ENCODE measurements around the gene MRPL40. TPM values are rescaled to one million over a fixed set of nuclear protein-coding genes. Genes with fewer than 3 reads are reported as not detected.

Gene MRPL40
- total and polyA plus RNA-seq, 2 donors (not counting 1 experiment from before 2014, with no cell fraction given): 12.5 to 21.9 TPM

DNA sequence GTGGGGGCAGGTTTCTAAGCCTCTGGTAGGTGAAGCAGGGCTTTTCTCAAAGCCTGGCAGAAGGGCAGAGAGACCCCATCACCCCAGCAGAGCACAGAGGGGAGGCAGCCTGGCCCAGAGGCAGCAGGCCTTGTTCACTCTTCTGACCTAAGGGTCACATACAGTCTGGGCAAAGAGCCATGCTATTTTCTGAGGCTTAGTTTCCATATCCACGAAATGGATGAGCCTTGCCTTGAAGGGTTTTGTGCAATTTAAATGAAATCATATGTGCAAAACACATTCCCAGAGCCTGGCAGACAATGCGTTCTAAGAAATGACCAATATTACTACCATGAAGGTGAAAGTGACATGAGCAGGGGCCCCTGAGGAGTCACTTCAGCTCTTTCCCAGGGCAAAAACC is 45.3 kb upstream of the MRPL40 start:
- H3K4me3 ChIP-seq (ENCODE audit: control extremely low read depth in 1 of 5, extremely low read depth in 1 of 5, insufficient read depth in 1 of 5, low read depth in 2 of 5, low read length in 4 of 5): no peak overlapping the region
- intact Hi-C loops (cut with micrococcal nuclease): no loop called here
- H3K27me3 ChIP-seq (replicated peaks in 1 of 4; ENCODE audit: control extremely low read depth in 1 of 4, control insufficient read depth in 3 of 4, insufficient read depth in 4 of 4, low read length in 3 of 4): no peaks in the 10 kb centered on the region
- peaks cover 5 to 91% of the 10 kb centered on the region in 2 experiments for H3K36me3 ChIP-seq (replicated peaks in 1 of 2; ENCODE audit: control extremely low read depth in 1 of 2, control insufficient read depth in 1 of 2, extremely low read depth in 1 of 2, insufficient read depth in 2 of 2, low read length in 1 of 2)
- Mint-ChIP-seq H3K27me3 (no peaks in the 10 kb centered on the region), H3K27ac (no peak overlapping the region), H3K4me3 (no peak overlapping the region), H3K9me3 (ENCODE audit: insufficient read depth) (no peaks in the 10 kb centered on the region), H3K4me1 (no peaks in the 10 kb centered on the region)
- no peaks in the 10 kb centered on the region for H3K9me3 ChIP-seq (ENCODE audit: control extremely low read depth in 1 of 3, control insufficient read depth in 2 of 3, insufficient read depth in 1 of 3, low read length in 2 of 3)
- DNase-seq (no peak), ATAC-seq (ENCODE audit: low read depth) (no peak)
- H3K27ac ChIP-seq (ENCODE audit: low read length in 2 of 2): no peak overlapping the region
- H2AFZ ChIP-seq (ENCODE audit: insufficient read depth, low read depth, low read length, poor library complexity, severe bottlenecking): no peak overlapping the region
- ChIA-PET POLR2A (no interaction called here), CTCF (no interaction called here)
- TF ChIP-seq, protein P1, sequence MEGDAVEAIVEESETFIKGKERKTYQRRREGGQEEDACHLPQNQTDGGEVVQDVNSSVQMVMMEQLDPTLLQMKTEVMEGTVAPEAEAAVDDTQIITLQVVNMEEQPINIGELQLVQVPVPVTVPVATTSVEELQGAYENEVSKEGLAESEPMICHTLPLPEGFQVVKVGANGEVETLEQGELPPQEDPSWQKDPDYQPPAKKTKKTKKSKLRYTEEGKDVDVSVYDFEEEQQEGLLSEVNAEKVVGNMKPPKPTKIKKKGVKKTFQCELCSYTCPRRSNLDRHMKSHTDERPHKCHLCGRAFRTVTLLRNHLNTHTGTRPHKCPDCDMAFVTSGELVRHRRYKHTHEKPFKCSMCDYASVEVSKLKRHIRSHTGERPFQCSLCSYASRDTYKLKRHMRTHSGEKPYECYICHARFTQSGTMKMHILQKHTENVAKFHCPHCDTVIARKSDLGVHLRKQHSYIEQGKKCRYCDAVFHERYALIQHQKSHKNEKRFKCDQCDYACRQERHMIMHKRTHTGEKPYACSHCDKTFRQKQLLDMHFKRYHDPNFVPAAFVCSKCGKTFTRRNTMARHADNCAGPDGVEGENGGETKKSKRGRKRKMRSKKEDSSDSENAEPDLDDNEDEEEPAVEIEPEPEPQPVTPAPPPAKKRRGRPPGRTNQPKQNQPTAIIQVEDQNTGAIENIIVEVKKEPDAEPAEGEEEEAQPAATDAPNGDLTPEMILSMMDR (IDR thresholded peaks at IDR 0.05): no peak
- TF ChIP-seq EZH2 (IDR thresholded peaks at IDR 0.05; ENCODE audit: borderline replicate concordance, insufficient read depth, low read depth, low read length, poor library complexity, severe bottlenecking): no peak
- WGBS (ENCODE audit: insufficient coverage): 100% methylated on average over 1 of the region's 2 CpGs
- H3K79me2 ChIP-seq (ENCODE audit: control insufficient read depth, insufficient read depth, low read length): no peaks in the 10 kb centered on the region
- H3K4me2 ChIP-seq (replicated peaks; ENCODE audit: low read depth, low read length, poor library complexity, severe bottlenecking): no peak overlapping the region
- no peaks in the 10 kb centered on the region for H3K4me1 ChIP-seq (ENCODE audit: control insufficient read depth in 2 of 2, insufficient read depth in 2 of 2, low read length in 2 of 2)
- no peak overlapping the region for H3K9ac ChIP-seq (ENCODE audit: low read length)
- H4K20me1 ChIP-seq (ENCODE audit: control insufficient read depth, insufficient read depth, low read length, poor library complexity, severe bottlenecking): no peaks in the 10 kb centered on the region

DNA sequence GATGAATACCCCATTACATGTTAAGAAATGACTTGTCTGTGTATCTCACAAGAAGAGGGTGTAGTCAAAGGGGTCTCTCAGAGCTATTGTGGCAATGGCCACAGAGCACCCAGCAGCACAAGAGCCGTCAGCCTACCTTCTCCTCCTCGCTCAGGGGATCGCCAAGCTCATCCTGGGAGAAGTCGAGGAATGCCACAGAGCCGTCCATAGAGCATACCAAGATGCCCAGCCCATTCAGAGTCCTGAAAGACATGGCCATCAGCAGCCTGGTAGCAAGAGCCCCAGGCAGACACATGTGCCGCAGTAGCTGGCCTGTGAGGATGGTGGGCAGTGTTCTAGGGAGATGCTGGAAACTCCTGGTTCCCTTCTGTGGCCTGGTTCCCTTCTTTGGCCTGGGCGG is 44.8 kb upstream of the MRPL40 start:
- H3K4me2 ChIP-seq (replicated peaks; ENCODE audit: low read depth, low read length, poor library complexity, severe bottlenecking): no peak overlapping the region
- Mint-ChIP-seq H3K4me3 (no peak overlapping the region), H3K27me3 (no peaks in the 10 kb centered on the region), H3K4me1 (no peaks in the 10 kb centered on the region), H3K9me3 (ENCODE audit: insufficient read depth) (no peaks in the 10 kb centered on the region), H3K27ac (no peak overlapping the region)
- H4K20me1 ChIP-seq (ENCODE audit: control insufficient read depth, insufficient read depth, low read length, poor library complexity, severe bottlenecking): no peaks in the 10 kb centered on the region
- ATAC-seq (ENCODE audit: low read depth) (no peak), DNase-seq (no peak)
- POLR2A ChIA-PET: no interaction called here
- no peak overlapping the region for H2AFZ ChIP-seq (ENCODE audit: insufficient read depth, low read depth, low read length, poor library complexity, severe bottlenecking)
- WGBS (ENCODE audit: insufficient coverage): 96% methylated on average over 5 of the region's 7 CpGs
- no peak overlapping the region for H3K4me3 ChIP-seq (ENCODE audit: control extremely low read depth in 1 of 5, extremely low read depth in 1 of 5, insufficient read depth in 1 of 5, low read depth in 2 of 5, low read length in 4 of 5)
- no peak for TF ChIP-seq EZH2 (IDR thresholded peaks at IDR 0.05; ENCODE audit: borderline replicate concordance, insufficient read depth, low read depth, low read length, poor library complexity, severe bottlenecking)
- TF ChIP-seq, protein P1 (IDR thresholded peaks at IDR 0.05): no peak
- no peak overlapping the region for H3K9ac ChIP-seq (ENCODE audit: low read length)
- no peaks in the 10 kb centered on the region for H3K4me1 ChIP-seq (ENCODE audit: control insufficient read depth in 2 of 2, insufficient read depth in 2 of 2, low read length in 2 of 2)
- H3K36me3 ChIP-seq (replicated peaks in 1 of 2; ENCODE audit: control extremely low read depth in 1 of 2, control insufficient read depth in 1 of 2, extremely low read depth in 1 of 2, insufficient read depth in 2 of 2, low read length in 1 of 2): peaks cover 5 to 88% of the 10 kb centered on the region in 2 experiments
- no peaks in the 10 kb centered on the region for H3K27me3 ChIP-seq (replicated peaks in 1 of 4; ENCODE audit: control extremely low read depth in 1 of 4, control insufficient read depth in 3 of 4, insufficient read depth in 4 of 4, low read length in 3 of 4)
- intact Hi-C loops (cut with micrococcal nuclease): no loop called here
- H3K79me2 ChIP-seq (ENCODE audit: control insufficient read depth, insufficient read depth, low read length): no peaks in the 10 kb centered on the region
- H3K9me3 ChIP-seq (ENCODE audit: control extremely low read depth in 1 of 3, control insufficient read depth in 2 of 3, insufficient read depth in 1 of 3, low read length in 2 of 3): no peaks in the 10 kb centered on the region
- CTCF ChIA-PET: no interaction called here
- H3K27ac ChIP-seq (ENCODE audit: low read length in 2 of 2): no peak overlapping the region
